Lower leg skin (tissue), 4 donors: ENCODE results near the gene MAGI2. TPM values are rescaled to one million over a fixed set of nuclear protein-coding genes. Genes with fewer than 3 reads are reported as not detected.

Experiments
- DNase-seq, 2 donors: peaks; one replicate each; pipeline ENCODE4 v3.0.0-alpha.2; 2019; ENCODE audit warnings: low spot score in 2 of 2
- H3K4me3 ChIP-seq: fragments of 200-600 bp; sonication (generic); 2 replicates; pipeline ENCODE4 v1.5.1; 2017; ENCODE audit warnings: mild to moderate bottlenecking, low read depth; ENCODE audit not compliant: poor library complexity, severe bottlenecking
- CTCF ChIP-seq, 3 donors: fragments of 450-650 bp; IDR thresholded peaks; one replicate each; pipeline ENCODE4 v1.5.1; 2016; ENCODE audit warnings: antibody characterized with exemption in 3 of 3, mild to moderate bottlenecking in 3 of 3, moderate library complexity in 2 of 3
- POLR2A ChIP-seq, 2 donors: fragments of 450-650 bp; IDR thresholded peaks; one replicate each; pipeline ENCODE4 v1.6.1; 2016 to 2017; ENCODE audit warnings: antibody characterized with exemption in 2 of 2, mild to moderate bottlenecking in 1 of 2, moderate library complexity in 1 of 2
- WGBS, 2 donors: methylation state at CpG; one replicate each; pipeline ENCODE4 v1.1.5; 2018; 5-methylcytosine and 5-hydroxymethylcytosine counted together
- intact Hi-C: fragments of 100-400 bp; cut with DNase I; formaldehyde crosslinking; loops from one replicate; pipeline ENCODE4 v1.15.0; 2023; ENCODE audit warnings: low total_unique reads
- total RNA-seq, 4 donors: library from RNA; depleted of rRNA; stranded (reverse); fragments of >200 nt; gene quantifications; one replicate each; pipeline ENCODE4 v1.1.0, GENCODE V29; 2016

Gene MAGI2
- total RNA-seq, 4 donors from 2014 or later = 1.6 to 3.0 (median 2.1) TPM

- DNase-seq = no peak
- TF ChIP-seq CTCF (IDR thresholded peaks at IDR 0.05) = no peak
- TF ChIP-seq POLR2A (IDR thresholded peaks at IDR 0.05) = no peak
- intact Hi-C loops = no loop called here
- no peak overlapping the region for H3K4me3 ChIP-seq
- 83 to 93% methylated on average over 2 of the region's 2 CpGs for WGBS, 2 donors
These were observed 1293.9 kb downstream of the MAGI2 start for GRCh38 chr7:78159545-78159944.

GRCh38 chr7:78153285-78153684 is 1300.2 kb downstream of the MAGI2 start:
- H3K4me3 ChIP-seq = no peak overlapping the region
- 79 to 81% methylated on average over 4 of the region's 4 CpGs for WGBS, 2 donors
- no peak for TF ChIP-seq POLR2A (IDR thresholded peaks at IDR 0.05)
- TF ChIP-seq CTCF (IDR thresholded peaks at IDR 0.05) = no peak
- no peak for DNase-seq
- intact Hi-C loops = no loop called here

- no peak for DNase-seq
- WGBS, 2 donors = 45 to 58% methylated on average over 3 of the region's 3 CpGs
- TF ChIP-seq POLR2A (IDR thresholded peaks at IDR 0.05) = no peak
- TF ChIP-seq CTCF (IDR thresholded peaks at IDR 0.05) = no peak
- intact Hi-C loops = no loop called here
- H3K4me3 ChIP-seq = no peak overlapping the region
These were observed 1302.2 kb downstream of the MAGI2 start for GRCh38 chr7:78151229-78151628.

- 49 to 60% methylated on average over 1 of the region's 1 CpG for WGBS, 2 donors
These were observed 1303.7 kb downstream of the MAGI2 start for GRCh38 chr7:78149787-78150186.

GRCh38 chr7:78148166-78148894 is 1305.1 kb downstream of the MAGI2 start:
- 85 to 95% methylated on average over 1 of the region's 1 CpG for WGBS, 2 donors
- no peak for DNase-seq
- TF ChIP-seq CTCF (IDR thresholded peaks at IDR 0.05) (no peak), POLR2A (IDR thresholded peaks at IDR 0.05) (no peak)
- H3K4me3 ChIP-seq = no peak overlapping the region
- intact Hi-C loops = no loop called here

More at GRCh38 chr7:78149787-78150186, 1303.7 kb downstream of the MAGI2 start:
- intact Hi-C loops = no loop called here
- DNase-seq = no peak
- TF ChIP-seq CTCF (IDR thresholded peaks at IDR 0.05) = no peak
- TF ChIP-seq POLR2A (IDR thresholded peaks at IDR 0.05) = no peak
- no peak overlapping the region for H3K4me3 ChIP-seq

GRCh38 chr7:78146546-78146945 is 1306.9 kb downstream of the MAGI2 start:
- intact Hi-C loops = no loop called here
- no peak for DNase-seq
- H3K4me3 ChIP-seq = no peak overlapping the region
- TF ChIP-seq CTCF (IDR thresholded peaks at IDR 0.05) (no peak), POLR2A (IDR thresholded peaks at IDR 0.05) (no peak)
